Measurements from ENCODE around the gene ABCG5. TPM values are rescaled to one million over a fixed set of nuclear protein-coding genes. Genes with fewer than 3 reads are reported as not detected.

ABCG5 gene
- total and polyA plus RNA-seq, 2 of the 4 experiments (the other 2 are of a cell fraction), result not detected

DNA sequence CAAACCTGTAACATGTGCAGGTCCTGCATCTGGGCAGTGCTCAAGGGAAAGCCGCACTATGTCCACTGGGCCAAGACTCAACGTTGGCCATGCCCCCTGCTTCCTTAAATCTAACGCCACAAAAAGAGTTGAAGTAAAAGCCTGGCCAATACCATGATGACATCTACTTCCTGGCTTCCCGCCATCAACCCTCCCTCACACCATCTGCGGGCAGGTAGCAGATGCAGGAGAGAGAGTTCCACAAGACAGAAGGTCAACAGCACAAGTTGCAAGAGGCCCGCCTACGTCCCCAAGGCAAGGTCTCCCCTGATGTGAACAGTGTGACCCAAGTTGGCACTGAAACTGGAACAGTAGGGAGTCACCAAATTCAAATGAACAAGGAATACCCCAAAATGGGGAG lies 48.5 kb upstream of the ABCG5 start:
- no peak overlapping the region for H3K27ac ChIP-seq (ENCODE audit: insufficient read depth, low read length)
- no CpG with 5 or more reads among the region's 7 CpGs for WGBS, 2 experiments (ENCODE audit: extremely low coverage in 2 of 2, insufficient read length in 1 of 2)
- no peak overlapping the region for H4K91ac ChIP-seq (ENCODE audit: insufficient read depth, low read depth, low read length)
- H2BK15ac ChIP-seq (ENCODE audit: low read depth, low read length), result no peak overlapping the region
- H3K4me3 ChIP-seq (ENCODE audit: insufficient read depth, low read depth, low read length), result no peak overlapping the region
- no peak overlapping the region for H4K8ac ChIP-seq (ENCODE audit: low read depth in 2 of 2, low read length in 2 of 2)
- ChIA-PET POLR2A (ENCODE audit: unreplicated experiment) (no interaction called here), CTCF (no interaction called here)
- H2AK9ac ChIP-seq (replicated peaks; ENCODE audit: low read depth, low read length, poor library complexity), result no peak overlapping the region
- H3K9me1 ChIP-seq (ENCODE audit: insufficient read depth, low read length), result peaks cover 1% of the 10 kb centered on the region; the same call in 1 of the 2 replicates
- DNase-seq, result no peak
- no peak overlapping the region for H4K5ac ChIP-seq (ENCODE audit: low read depth, low read length)
- no peaks in the 10 kb centered on the region; a peak in 1 of 4 replicates for H3K79me1 ChIP-seq (ENCODE audit: low read depth in 1 of 2, low read length in 2 of 2)
- no peaks in the 10 kb centered on the region for H4K20me1 ChIP-seq (ENCODE audit: insufficient read depth, low read length)
- H3K4me2 ChIP-seq (ENCODE audit: low read depth, low read length), result no peak overlapping the region
- no peak overlapping the region for H3K18ac ChIP-seq (ENCODE audit: low read depth, low read length)
- no peak overlapping the region for H2AK5ac ChIP-seq (ENCODE audit: low read depth, low read length)
- in situ Hi-C loops (cut with MboI; ENCODE audit: low sequenced_read_pairs) (no loop called here), dilution Hi-C loops (cut with HindIII; ENCODE audit: low sequenced_read_pairs, unreplicated experiment) (no loop called here), intact Hi-C loops (cut with micrococcal nuclease) (no loop called here)
- no peak for TF ChIP-seq NFE2L2 (IDR thresholded peaks at IDR 0.05; ENCODE audit: low read depth, low read length)
- TF ChIP-seq RAD21 (IDR thresholded peaks at IDR 0.05; ENCODE audit: low read length), result no peak
- no peak for TF ChIP-seq CHD1 (IDR thresholded peaks at IDR 0.05; ENCODE audit: low read depth, low read length)
- TF ChIP-seq POLR2A (IDR thresholded peaks at IDR 0.05; ENCODE audit: low read depth, low read length), result no peak
- no peak for TF ChIP-seq RCOR1 (IDR thresholded peaks at IDR 0.05; ENCODE audit: insufficient replicate concordance, low read length)
- TF ChIP-seq, protein P1, sequence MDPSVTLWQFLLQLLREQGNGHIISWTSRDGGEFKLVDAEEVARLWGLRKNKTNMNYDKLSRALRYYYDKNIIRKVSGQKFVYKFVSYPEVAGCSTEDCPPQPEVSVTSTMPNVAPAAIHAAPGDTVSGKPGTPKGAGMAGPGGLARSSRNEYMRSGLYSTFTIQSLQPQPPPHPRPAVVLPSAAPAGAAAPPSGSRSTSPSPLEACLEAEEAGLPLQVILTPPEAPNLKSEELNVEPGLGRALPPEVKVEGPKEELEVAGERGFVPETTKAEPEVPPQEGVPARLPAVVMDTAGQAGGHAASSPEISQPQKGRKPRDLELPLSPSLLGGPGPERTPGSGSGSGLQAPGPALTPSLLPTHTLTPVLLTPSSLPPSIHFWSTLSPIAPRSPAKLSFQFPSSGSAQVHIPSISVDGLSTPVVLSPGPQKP (IDR thresholded peaks at IDR 0.05; ENCODE audit: borderline replicate concordance, low read depth, low read length), result no peak
- TF ChIP-seq BHLHE40 (IDR thresholded peaks at IDR 0.05; ENCODE audit: low read depth, low read length), result no peak
- no peak for TF ChIP-seq MAZ (IDR thresholded peaks at IDR 0.05; ENCODE audit: borderline replicate concordance, low read depth, low read length)
- no peak for TF ChIP-seq SMC3 (IDR thresholded peaks at IDR 0.05; ENCODE audit: low read depth, low read length)
- TF ChIP-seq, protein P2, sequence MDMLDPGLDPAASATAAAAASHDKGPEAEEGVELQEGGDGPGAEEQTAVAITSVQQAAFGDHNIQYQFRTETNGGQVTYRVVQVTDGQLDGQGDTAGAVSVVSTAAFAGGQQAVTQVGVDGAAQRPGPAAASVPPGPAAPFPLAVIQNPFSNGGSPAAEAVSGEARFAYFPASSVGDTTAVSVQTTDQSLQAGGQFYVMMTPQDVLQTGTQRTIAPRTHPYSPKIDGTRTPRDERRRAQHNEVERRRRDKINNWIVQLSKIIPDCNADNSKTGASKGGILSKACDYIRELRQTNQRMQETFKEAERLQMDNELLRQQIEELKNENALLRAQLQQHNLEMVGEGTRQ (IDR thresholded peaks at IDR 0.05; ENCODE audit: low read depth, low read length), result no peak
- TF ChIP-seq MXI1 (IDR thresholded peaks at IDR 0.05; ENCODE audit: borderline replicate concordance, low read depth, low read length), result no peak
- no peak for TF ChIP-seq RFX5 (IDR thresholded peaks at IDR 0.05; ENCODE audit: low read depth, low read length)
- TF ChIP-seq, protein P3, sequence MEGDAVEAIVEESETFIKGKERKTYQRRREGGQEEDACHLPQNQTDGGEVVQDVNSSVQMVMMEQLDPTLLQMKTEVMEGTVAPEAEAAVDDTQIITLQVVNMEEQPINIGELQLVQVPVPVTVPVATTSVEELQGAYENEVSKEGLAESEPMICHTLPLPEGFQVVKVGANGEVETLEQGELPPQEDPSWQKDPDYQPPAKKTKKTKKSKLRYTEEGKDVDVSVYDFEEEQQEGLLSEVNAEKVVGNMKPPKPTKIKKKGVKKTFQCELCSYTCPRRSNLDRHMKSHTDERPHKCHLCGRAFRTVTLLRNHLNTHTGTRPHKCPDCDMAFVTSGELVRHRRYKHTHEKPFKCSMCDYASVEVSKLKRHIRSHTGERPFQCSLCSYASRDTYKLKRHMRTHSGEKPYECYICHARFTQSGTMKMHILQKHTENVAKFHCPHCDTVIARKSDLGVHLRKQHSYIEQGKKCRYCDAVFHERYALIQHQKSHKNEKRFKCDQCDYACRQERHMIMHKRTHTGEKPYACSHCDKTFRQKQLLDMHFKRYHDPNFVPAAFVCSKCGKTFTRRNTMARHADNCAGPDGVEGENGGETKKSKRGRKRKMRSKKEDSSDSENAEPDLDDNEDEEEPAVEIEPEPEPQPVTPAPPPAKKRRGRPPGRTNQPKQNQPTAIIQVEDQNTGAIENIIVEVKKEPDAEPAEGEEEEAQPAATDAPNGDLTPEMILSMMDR (conservative IDR thresholded peaks at IDR 0.05; ENCODE audit: low read depth, low read length), result no peak
- no peak for TF ChIP-seq CEBPB (IDR thresholded peaks at IDR 0.05; ENCODE audit: low read depth, low read length)
- TF ChIP-seq FOS (IDR thresholded peaks at IDR 0.05; ENCODE audit: low read depth, low read length), result no peak
- TF ChIP-seq MAFK (IDR thresholded peaks at IDR 0.05; ENCODE audit: low read depth, low read length), result no peak
- no peak overlapping the region for H2BK20ac ChIP-seq (ENCODE audit: low read depth, low read length)
- ATAC-seq (ENCODE audit: low read depth), result no peak
- H3K27me3 ChIP-seq (ENCODE audit: control insufficient read depth, insufficient read depth, low read length), result no peaks in the 10 kb centered on the region
- H3K9me3 ChIP-seq (ENCODE audit: control insufficient read depth, insufficient read depth, low read length), result no peaks in the 10 kb centered on the region
- H2BK120ac ChIP-seq (ENCODE audit: low read depth, low read length), result no peak overlapping the region
- no peak overlapping the region for H2AFZ ChIP-seq (replicated peaks; ENCODE audit: low read length, poor library complexity)
- no TSS peak for BruUV-seq (replicated peaks)
- H3K4ac ChIP-seq (ENCODE audit: low read depth, low read length), result no peak overlapping the region
- H3K14ac ChIP-seq (replicated peaks; ENCODE audit: low read depth, low read length), result no peak overlapping the region
- peaks cover 28% of the 10 kb centered on the region for H3K36me3 ChIP-seq (ENCODE audit: control insufficient read depth, insufficient read depth, low read length)
- H3K56ac ChIP-seq (ENCODE audit: extremely low read depth, insufficient read depth, low read length), result no peak overlapping the region
- no peak overlapping the region for H2BK5ac ChIP-seq (ENCODE audit: low read depth, low read length, poor library complexity, severe bottlenecking)
- H3K9ac ChIP-seq (ENCODE audit: low read depth, low read length), result no peak overlapping the region
- no peak overlapping the region for H3K23ac ChIP-seq (ENCODE audit: low read depth, low read length)
- peaks cover 3% of the 10 kb centered on the region for H3K4me1 ChIP-seq (ENCODE audit: control insufficient read depth, insufficient read depth, low read length)

Measured in IMR-90 (cell line).